ENCODE data around the gene BNIP3.

The BNIP3 gene

DNA sequence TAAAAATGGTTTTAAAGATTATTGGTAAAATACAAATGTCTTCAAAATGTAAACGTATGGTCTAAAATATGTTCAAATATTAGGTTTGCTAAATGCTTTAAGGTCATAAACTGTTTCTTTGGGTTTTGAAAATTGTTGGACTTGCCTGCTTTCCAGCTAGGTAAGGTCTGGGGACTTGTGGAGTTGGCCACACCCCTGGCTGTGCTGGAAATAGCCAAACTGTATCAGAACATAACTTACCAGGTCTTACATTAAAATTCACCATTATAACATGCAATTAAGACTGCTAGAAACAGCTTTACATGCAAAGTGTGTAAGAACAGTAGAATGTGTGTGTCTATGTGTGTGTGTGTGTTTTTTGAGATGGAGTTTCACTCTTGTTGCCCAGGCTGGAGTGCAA is 29.7 kb upstream of the BNIP3 start:
- no peak overlapping the region for H3K4ac ChIP-seq (ENCODE audit: low read depth, low read length)
- no peak overlapping the region for H3K23ac ChIP-seq (ENCODE audit: low read length)
- H3K79me2 ChIP-seq (ENCODE audit: control insufficient read depth, insufficient read depth, low read length, poor library complexity): no peaks in the 10 kb centered on the region
- no peaks in the 10 kb centered on the region for H3K79me1 ChIP-seq (ENCODE audit: low read length)
- DNase-seq: no peak
- no peak overlapping the region for H3K18ac ChIP-seq (ENCODE audit: low read length)
- no peak overlapping the region for H4K91ac ChIP-seq (ENCODE audit: low read depth, low read length)
- no peak overlapping the region for H3K4me2 ChIP-seq (ENCODE audit: low read length)
- no peak overlapping the region for H2AK5ac ChIP-seq (ENCODE audit: low read length)
- no peak overlapping the region for H2AFZ ChIP-seq (ENCODE audit: insufficient read depth, low read length, poor library complexity)
- no peak overlapping the region for H4K12ac ChIP-seq (ENCODE audit: low read depth, low read length)
- no peaks in the 10 kb centered on the region for H3K36me3 ChIP-seq (ENCODE audit: control insufficient read depth in 1 of 2, insufficient read depth in 2 of 2, low read length in 2 of 2)
- H3K9ac ChIP-seq (ENCODE audit: low read length): no peak overlapping the region
- H4K8ac ChIP-seq (ENCODE audit: low read depth, low read length): no peak overlapping the region
- H3K14ac ChIP-seq (ENCODE audit: low read length): no peak overlapping the region
- no peak overlapping the region for H2BK120ac ChIP-seq (ENCODE audit: insufficient read depth, low read length, poor library complexity)
- WGBS (ENCODE audit: extremely low coverage, insufficient coverage, insufficient read length): no CpG with 5 or more reads among the region's 1 CpG
- H3K4me3 ChIP-seq (ENCODE audit: low read depth, low read length): no peak overlapping the region
- no peak overlapping the region for H2BK12ac ChIP-seq (ENCODE audit: low read length)
- H3K4me1 ChIP-seq (ENCODE audit: control insufficient read depth in 1 of 2, insufficient read depth in 2 of 2, low read length in 2 of 2): peaks cover 0 to 5% of the 10 kb centered on the region in 2 experiments
- no peaks in the 10 kb centered on the region for H3K27me3 ChIP-seq (ENCODE audit: insufficient read depth, low read length)
- H2BK5ac ChIP-seq (ENCODE audit: low read depth, low read length, poor library complexity): no peak overlapping the region
- no peaks in the 10 kb centered on the region for H3K9me3 ChIP-seq (ENCODE audit: insufficient read depth, low read depth, low read length)
- no peak overlapping the region for H3K27ac ChIP-seq (ENCODE audit: low read depth, low read length)

DNA sequence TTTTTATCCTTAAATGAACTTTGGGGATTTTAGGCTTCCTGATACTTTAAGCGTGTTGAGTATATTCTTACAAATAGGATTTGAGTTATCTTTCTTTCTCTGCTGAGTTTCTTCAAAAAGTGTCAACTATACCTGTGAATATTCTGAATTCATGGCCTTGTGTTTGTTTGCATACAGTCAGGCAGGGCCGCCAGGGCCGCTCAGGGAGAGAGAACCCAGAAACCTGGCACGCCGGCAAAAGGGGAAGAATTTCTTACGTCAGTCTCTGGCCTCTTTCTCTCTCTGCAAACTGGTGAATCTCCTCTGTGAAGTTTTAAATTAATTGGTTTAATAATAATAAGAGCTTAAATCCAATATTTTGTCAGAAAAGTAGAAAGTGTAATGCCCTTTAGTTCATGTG is 29.3 kb upstream of the BNIP3 start:
- no peak overlapping the region for H2BK120ac ChIP-seq (ENCODE audit: insufficient read depth, low read length, poor library complexity)
- no peaks in the 10 kb centered on the region for H3K36me3 ChIP-seq (ENCODE audit: control insufficient read depth in 1 of 2, insufficient read depth in 2 of 2, low read length in 2 of 2)
- no peak overlapping the region for H2BK12ac ChIP-seq (ENCODE audit: low read length)
- no peaks in the 10 kb centered on the region for H3K9me3 ChIP-seq (ENCODE audit: insufficient read depth, low read depth, low read length)
- H4K91ac ChIP-seq (ENCODE audit: low read depth, low read length): no peak overlapping the region
- no peak overlapping the region for H3K27ac ChIP-seq (ENCODE audit: low read depth, low read length)
- no peak overlapping the region for H3K4me3 ChIP-seq (ENCODE audit: low read depth, low read length)
- no peak overlapping the region for H2AK5ac ChIP-seq (ENCODE audit: low read length)
- no peak overlapping the region for H3K9ac ChIP-seq (ENCODE audit: low read length)
- H3K23ac ChIP-seq (ENCODE audit: low read length): no peak overlapping the region
- no peak overlapping the region for H2AFZ ChIP-seq (ENCODE audit: insufficient read depth, low read length, poor library complexity)
- H3K14ac ChIP-seq (ENCODE audit: low read length): no peak overlapping the region
- H3K4ac ChIP-seq (ENCODE audit: low read depth, low read length): no peak overlapping the region
- H3K27me3 ChIP-seq (ENCODE audit: insufficient read depth, low read length): no peaks in the 10 kb centered on the region
- no peak overlapping the region for H3K4me2 ChIP-seq (ENCODE audit: low read length)
- no peaks in the 10 kb centered on the region for H3K79me1 ChIP-seq (ENCODE audit: low read length)
- H4K8ac ChIP-seq (ENCODE audit: low read depth, low read length): no peak overlapping the region
- peaks cover 0 to 4% of the 10 kb centered on the region in 2 experiments for H3K4me1 ChIP-seq (ENCODE audit: control insufficient read depth in 1 of 2, insufficient read depth in 2 of 2, low read length in 2 of 2)
- H3K79me2 ChIP-seq (ENCODE audit: control insufficient read depth, insufficient read depth, low read length, poor library complexity): no peaks in the 10 kb centered on the region
- no peak overlapping the region for H4K12ac ChIP-seq (ENCODE audit: low read depth, low read length)
- no peak for DNase-seq
- H3K18ac ChIP-seq (ENCODE audit: low read length): no peak overlapping the region
- no CpG with 5 or more reads among the region's 6 CpGs for WGBS (ENCODE audit: extremely low coverage, insufficient coverage, insufficient read length)
- no peak overlapping the region for H2BK5ac ChIP-seq (ENCODE audit: low read depth, low read length, poor library complexity)

DNA sequence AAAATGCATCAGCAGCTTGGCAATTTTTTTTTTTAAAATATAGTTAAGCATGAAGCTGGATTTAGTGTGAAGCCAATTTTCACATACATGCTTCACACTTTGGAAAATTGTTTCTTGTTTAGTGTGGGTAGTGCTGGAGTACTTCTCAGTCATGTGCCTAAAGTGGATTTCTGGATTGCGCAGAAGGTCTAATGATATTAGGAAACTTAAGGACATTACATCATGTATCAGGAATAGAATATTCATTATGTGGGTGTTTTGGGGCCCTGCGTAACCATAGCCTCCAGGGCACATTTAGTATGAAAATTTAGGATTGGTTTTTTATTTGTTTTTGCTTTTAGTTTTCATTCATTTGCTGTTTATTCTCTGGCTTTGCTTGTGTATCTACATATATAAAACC is 28.8 kb upstream of the BNIP3 start:
- Histone ChIP-seq H3K36me3 (ENCODE audit: control insufficient read depth in 1 of 2, insufficient read depth in 2 of 2, low read length in 2 of 2) (peaks cover 0 to under 1% of the 10 kb centered on the region in 2 experiments), H4K8ac (ENCODE audit: low read depth, low read length) (no peak overlapping the region), H3K27ac (ENCODE audit: low read depth, low read length) (no peak overlapping the region), H2BK12ac (ENCODE audit: low read length) (no peak overlapping the region), H2AFZ (ENCODE audit: insufficient read depth, low read length, poor library complexity) (no peak overlapping the region), H2AK5ac (ENCODE audit: low read length) (no peak overlapping the region), H2BK120ac (ENCODE audit: insufficient read depth, low read length, poor library complexity) (no peak overlapping the region), H3K27me3 (ENCODE audit: insufficient read depth, low read length) (no peaks in the 10 kb centered on the region), H3K23ac (ENCODE audit: low read length) (no peak overlapping the region), H4K91ac (ENCODE audit: low read depth, low read length) (no peak overlapping the region), H3K9me3 (ENCODE audit: insufficient read depth, low read depth, low read length) (peaks cover under 1% of the 10 kb centered on the region), H3K4me1 (ENCODE audit: control insufficient read depth in 1 of 2, insufficient read depth in 2 of 2, low read length in 2 of 2) (peaks cover 0 to 2% of the 10 kb centered on the region in 2 experiments), H3K9ac (ENCODE audit: low read length) (no peak overlapping the region), H3K79me1 (ENCODE audit: low read length) (no peaks in the 10 kb centered on the region), H3K18ac (ENCODE audit: low read length) (no peak overlapping the region), H3K14ac (ENCODE audit: low read length) (no peak overlapping the region), H2BK5ac (ENCODE audit: low read depth, low read length, poor library complexity) (no peak overlapping the region), H3K4ac (ENCODE audit: low read depth, low read length) (no peak overlapping the region), H3K4me3 (ENCODE audit: low read depth, low read length) (no peak overlapping the region), H3K79me2 (ENCODE audit: control insufficient read depth, insufficient read depth, low read length, poor library complexity) (no peaks in the 10 kb centered on the region), H4K12ac (ENCODE audit: low read depth, low read length) (no peak overlapping the region), H3K4me2 (ENCODE audit: low read length) (no peak overlapping the region)
- WGBS (ENCODE audit: extremely low coverage, insufficient coverage, insufficient read length): no CpG with 5 or more reads among the region's 2 CpGs
- DNase-seq: no peak

DNA sequence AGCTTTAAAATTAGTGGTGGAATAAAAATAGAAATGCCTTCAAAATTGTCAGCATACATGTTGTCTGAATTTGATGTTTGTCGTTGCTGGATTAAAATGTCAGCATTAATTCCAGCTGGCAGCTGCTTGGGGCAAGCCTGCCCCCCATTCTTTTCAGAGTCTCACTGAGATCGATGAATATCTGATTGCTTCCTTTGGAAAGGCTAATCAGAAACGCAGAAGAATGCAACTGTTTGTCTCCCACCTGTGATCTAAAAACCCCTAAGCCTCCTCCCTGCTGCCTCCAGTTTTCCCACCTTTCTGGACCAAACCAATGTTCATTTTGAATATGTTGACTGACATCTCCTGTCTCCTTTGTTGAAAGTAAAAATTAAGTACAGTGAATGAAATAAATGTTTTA is 27.9 kb upstream of the BNIP3 start:
- DNase-seq: no peak
- Histone ChIP-seq H4K12ac (ENCODE audit: low read depth, low read length) (no peak overlapping the region), H2BK12ac (ENCODE audit: low read length) (no peak overlapping the region), H3K14ac (ENCODE audit: low read length) (no peak overlapping the region), H2BK120ac (ENCODE audit: insufficient read depth, low read length, poor library complexity) (no peak overlapping the region), H2AK5ac (ENCODE audit: low read length) (no peak overlapping the region), H3K23ac (ENCODE audit: low read length) (no peak overlapping the region), H2BK5ac (ENCODE audit: low read depth, low read length, poor library complexity) (no peak overlapping the region), H3K4ac (ENCODE audit: low read depth, low read length) (no peak overlapping the region), H3K27me3 (ENCODE audit: insufficient read depth, low read length) (no peaks in the 10 kb centered on the region), H4K8ac (ENCODE audit: low read depth, low read length) (no peak overlapping the region), H3K4me2 (ENCODE audit: low read length) (no peak overlapping the region), H4K91ac (ENCODE audit: low read depth, low read length) (no peak overlapping the region), H3K79me1 (ENCODE audit: low read length) (no peaks in the 10 kb centered on the region), H3K9ac (ENCODE audit: low read length) (no peak overlapping the region), H3K9me3 (ENCODE audit: insufficient read depth, low read depth, low read length) (peaks cover 4% of the 10 kb centered on the region), H3K18ac (ENCODE audit: low read length) (no peak overlapping the region), H3K4me3 (ENCODE audit: low read depth, low read length) (no peak overlapping the region), H3K4me1 (ENCODE audit: control insufficient read depth in 1 of 2, insufficient read depth in 2 of 2, low read length in 2 of 2) (no peaks in the 10 kb centered on the region), H3K27ac (ENCODE audit: low read depth, low read length) (no peak overlapping the region), H2AFZ (ENCODE audit: insufficient read depth, low read length, poor library complexity) (no peak overlapping the region), H3K79me2 (ENCODE audit: control insufficient read depth, insufficient read depth, low read length, poor library complexity) (no peaks in the 10 kb centered on the region), H3K36me3 (ENCODE audit: control insufficient read depth in 1 of 2, insufficient read depth in 2 of 2, low read length in 2 of 2) (peaks cover 0 to 5% of the 10 kb centered on the region in 2 experiments)
- no CpG with 5 or more reads among the region's 3 CpGs for WGBS (ENCODE audit: extremely low coverage, insufficient coverage, insufficient read length)
